OCI-LY3 (cell line): ENCODE data around the gene ZNF83.
"Not testable (repeated sequence)": the region's sequence is repeated elsewhere in the genome, so short reads cannot be mapped to it uniquely, and the experiment has no call there.

Experiments used
- H2AFZ ChIP-seq: fragments of 200-600, 300-600 bp; shearing (Covaris generic); 2 replicates; pipeline ENCODE4 v1.6.0; 2014; ENCODE audit warnings: antibody characterized with exemption, low read depth, low read length
- H3K27ac ChIP-seq: fragments of 200-600, 300-600 bp; sonication (generic); 2 replicates; pipeline ENCODE4 v1.5.1; 2014; ENCODE audit warnings: mild to moderate bottlenecking, low read length, moderate library complexity, mixed read lengths
- H3K27me3 ChIP-seq: fragments of 200-600, 300-600 bp; sonication (generic); 2 replicates; pipeline ENCODE4 v1.6.1; 2014; ENCODE audit warnings: low read depth, low read length, mixed read lengths
- H3K36me3 ChIP-seq: fragments of 200-600, 300-600 bp; sonication (generic); replicated peaks from 2 replicates; pipeline ENCODE3; 2014; ENCODE audit warnings: low read depth, low read length, mixed read lengths
- H3K4me1 ChIP-seq: fragments of 300-600, 200-600 bp; sonication (generic); 2 replicates; pipeline ENCODE4 v1.6.1; 2014; ENCODE audit warnings: low read length, mixed read lengths
- H3K4me2 ChIP-seq: fragments of 200-600, 300-600 bp; sonication (generic); 2 replicates; pipeline ENCODE4 v1.6.1; 2014; ENCODE audit warnings: low read length, mixed read lengths
- H3K4me3 ChIP-seq: fragments of 300-600, 200-600 bp; sonication (generic); 2 replicates; pipeline ENCODE4 v1.5.1; 2014; ENCODE audit warnings: antibody characterized with exemption, mild to moderate bottlenecking, low read length, moderate library complexity
- H3K79me2 ChIP-seq: fragments of 300-600, 200-600 bp; shearing (Covaris generic); 2 replicates; pipeline ENCODE4 v1.6.1; 2014; ENCODE audit warnings: mild to moderate bottlenecking, low read length, mixed read lengths
- H3K9ac ChIP-seq: fragments of 300-600, 200-600 bp; shearing (Covaris generic); 2 replicates; pipeline ENCODE4 v1.6.0; 2014; ENCODE audit warnings: mild to moderate bottlenecking, low read length, moderate library complexity
- H3K9me3 ChIP-seq: fragments of 200-600, 300-600 bp; shearing (Covaris generic); 2 replicates; pipeline ENCODE4 v1.6.1; 2014; ENCODE audit warnings: low read length, mixed read lengths; ENCODE audit not compliant: insufficient read depth
- H4K20me1 ChIP-seq: fragments of 200-600, 300-600 bp; sonication (generic); 2 replicates; pipeline ENCODE4 v1.6.1; 2016; ENCODE audit warnings: low read length, mixed read lengths; ENCODE audit not compliant: insufficient read depth
- EZH2phosphoT487 ChIP-seq: fragments of 200-600 bp; shearing (Covaris generic); IDR thresholded peaks from 2 replicates; pipeline ENCODE4 v1.6.1; 2018; ENCODE audit warnings: antibody characterized with exemption, mixed run types, low read depth
- TF ChIP-seq, protein P1 (sequence below): fragments of 200-600, 300-600 bp; sonication (generic); IDR thresholded peaks from 2 replicates; pipeline ENCODE4 v1.5.1; 2014; ENCODE audit warnings: antibody characterized with exemption, low read length, low read depth

The ZNF83 gene

DNA sequence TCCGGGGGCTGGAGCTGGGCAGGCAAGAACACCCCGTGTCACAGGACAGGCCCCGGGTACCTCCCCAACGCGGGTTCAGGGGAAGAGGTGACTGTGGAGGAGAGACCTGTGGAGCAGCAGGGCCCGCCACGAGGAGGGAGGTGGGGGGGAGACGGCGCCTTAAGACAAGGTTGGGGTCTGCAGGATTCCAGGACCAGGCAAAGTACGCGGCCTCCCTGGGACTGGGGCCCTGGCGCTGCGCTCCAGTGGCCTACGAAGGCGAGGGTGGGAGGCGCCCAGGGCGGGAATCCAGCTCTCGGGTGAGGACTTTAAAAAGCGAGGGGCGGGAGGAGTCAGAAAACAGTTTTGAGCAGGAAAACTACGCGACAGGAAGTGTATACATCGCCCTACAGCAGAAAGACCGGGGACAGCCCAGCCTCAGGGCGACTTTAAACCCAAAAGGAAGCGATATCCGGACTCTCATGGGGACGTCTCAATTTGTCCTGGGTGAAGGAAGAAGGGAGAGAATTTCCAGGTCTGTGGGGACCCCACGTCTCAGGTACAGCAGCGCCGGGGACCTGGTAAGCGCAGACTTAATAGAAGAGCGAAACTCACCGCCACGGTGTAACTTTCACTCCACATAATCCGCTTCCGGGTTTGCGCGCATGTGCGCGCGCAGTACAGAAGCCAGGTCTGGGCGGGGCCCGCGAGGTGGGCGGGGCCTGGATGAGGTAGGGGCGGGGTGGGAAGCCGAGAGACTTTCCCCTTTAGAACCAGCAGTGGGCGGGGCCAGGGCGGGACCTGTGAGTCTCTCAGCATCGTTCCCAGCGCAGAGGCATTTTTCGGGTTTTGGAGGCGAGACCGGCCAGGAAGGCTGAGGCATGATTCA is at the start of gene ZNF83:
TSS of gene ZNF83 (minus strand) at position 638 of the 868 bp plus-strand sequence.
- Histone ChIP-seq H3K27me3 (no peaks in the 10 kb centered on the region), H3K4me3 (peak within 1 kb of the TSS; percentile 83), H3K27ac (peak within 1 kb of the TSS; percentile 70), H3K9ac (peak within 1 kb of the TSS; percentile 95), H3K4me2 (peak within 1 kb of the TSS; percentile 92), H3K79me2 (peaks cover 11% of the 10 kb centered on the region), H2AFZ (peak within 1 kb of the TSS; percentile 67), H3K36me3 (peaks cover 3% of the 10 kb centered on the region), H3K4me1 (peaks cover 9% of the 10 kb centered on the region), H3K9me3 (no peaks in the 10 kb centered on the region), H4K20me1 (no peaks in the 10 kb centered on the region)
- no peak for TF ChIP-seq EZH2phosphoT487
- TF ChIP-seq, protein P1, sequence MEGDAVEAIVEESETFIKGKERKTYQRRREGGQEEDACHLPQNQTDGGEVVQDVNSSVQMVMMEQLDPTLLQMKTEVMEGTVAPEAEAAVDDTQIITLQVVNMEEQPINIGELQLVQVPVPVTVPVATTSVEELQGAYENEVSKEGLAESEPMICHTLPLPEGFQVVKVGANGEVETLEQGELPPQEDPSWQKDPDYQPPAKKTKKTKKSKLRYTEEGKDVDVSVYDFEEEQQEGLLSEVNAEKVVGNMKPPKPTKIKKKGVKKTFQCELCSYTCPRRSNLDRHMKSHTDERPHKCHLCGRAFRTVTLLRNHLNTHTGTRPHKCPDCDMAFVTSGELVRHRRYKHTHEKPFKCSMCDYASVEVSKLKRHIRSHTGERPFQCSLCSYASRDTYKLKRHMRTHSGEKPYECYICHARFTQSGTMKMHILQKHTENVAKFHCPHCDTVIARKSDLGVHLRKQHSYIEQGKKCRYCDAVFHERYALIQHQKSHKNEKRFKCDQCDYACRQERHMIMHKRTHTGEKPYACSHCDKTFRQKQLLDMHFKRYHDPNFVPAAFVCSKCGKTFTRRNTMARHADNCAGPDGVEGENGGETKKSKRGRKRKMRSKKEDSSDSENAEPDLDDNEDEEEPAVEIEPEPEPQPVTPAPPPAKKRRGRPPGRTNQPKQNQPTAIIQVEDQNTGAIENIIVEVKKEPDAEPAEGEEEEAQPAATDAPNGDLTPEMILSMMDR: no peak

DNA sequence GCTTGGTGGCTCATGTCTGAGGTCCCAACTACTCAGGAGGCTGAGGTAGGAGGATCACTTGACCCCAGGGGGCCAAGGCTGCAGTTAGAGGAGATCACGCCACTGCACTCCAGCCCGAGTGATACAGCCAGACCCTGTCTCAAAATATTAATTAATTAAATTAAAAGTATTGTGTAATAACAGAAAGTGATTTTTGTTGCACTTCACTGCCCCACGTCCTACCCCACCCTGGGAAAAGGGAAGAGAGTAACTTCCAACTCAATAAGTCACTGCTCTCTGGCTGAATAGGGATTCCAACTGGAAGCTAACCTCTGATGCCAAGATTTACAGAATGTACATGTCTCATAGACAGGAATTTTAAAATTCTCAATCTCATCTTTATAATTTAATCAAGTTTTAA is 49.5 kb upstream of the ZNF83 start:
- Histone ChIP-seq H3K4me3 (no peak overlapping the region), H2AFZ (no peak overlapping the region), H3K27me3 (no peaks in the 10 kb centered on the region), H3K9me3 (no peaks in the 10 kb centered on the region; the same call in 1 of the 2 replicates), H3K4me2 (no peak overlapping the region), H3K79me2 (peaks cover 23% of the 10 kb centered on the region), H3K9ac (no peak overlapping the region), H3K4me1 (peaks cover 24% of the 10 kb centered on the region), H4K20me1 (no peaks in the 10 kb centered on the region), H3K27ac (no peak overlapping the region), H3K36me3 (peaks cover 7% of the 10 kb centered on the region)
- no peak for TF ChIP-seq EZH2phosphoT487
- TF ChIP-seq, protein P1: no peak

DNA sequence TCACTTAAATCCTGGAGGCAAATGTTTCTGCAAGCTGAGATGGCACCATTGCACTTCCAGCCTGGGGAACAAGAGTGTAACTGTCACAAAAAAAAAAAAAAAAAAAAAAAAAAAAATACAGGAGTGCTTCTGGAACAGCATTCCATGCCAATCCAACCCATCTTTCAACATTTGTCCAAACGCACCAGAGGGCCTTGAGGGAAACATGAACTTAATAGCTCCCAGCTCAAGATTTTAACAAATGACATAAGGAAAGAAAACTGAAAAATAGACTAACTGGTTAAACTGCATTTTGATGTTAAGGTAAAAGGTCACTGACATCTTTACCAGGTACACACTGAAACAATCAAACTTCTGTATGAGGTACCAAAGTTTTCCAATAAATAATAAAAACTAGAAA is 47.7 kb upstream of the ZNF83 start:
- H3K4me2 ChIP-seq: no peak overlapping the region

DNA sequence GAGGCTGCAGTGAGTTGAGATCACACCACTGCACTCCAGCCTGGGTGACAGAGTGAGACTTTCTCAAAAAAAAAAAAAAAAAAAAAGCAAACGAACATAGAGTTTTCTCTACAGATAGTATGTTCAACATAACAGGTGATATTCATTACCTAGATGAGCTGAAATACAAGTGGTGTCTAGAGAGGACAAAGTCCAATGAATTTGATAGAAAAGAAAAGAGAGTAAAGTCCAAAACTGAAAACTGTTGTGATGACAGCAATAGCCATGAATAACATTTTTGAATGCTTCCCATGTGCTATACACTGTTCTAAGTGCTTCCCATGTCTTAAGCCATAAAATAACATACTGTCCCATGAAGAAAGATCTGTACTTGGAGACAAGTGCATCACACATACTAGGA is 43.1 kb upstream of the ZNF83 start:
- not testable (repeated sequence) for H2AFZ ChIP-seq, H4K20me1 ChIP-seq, H3K4me2 ChIP-seq, H3K9ac ChIP-seq, H3K4me1 ChIP-seq, H3K27ac ChIP-seq, H3K27me3 ChIP-seq, H3K9me3 ChIP-seq, H3K4me3 ChIP-seq
- Histone ChIP-seq H3K36me3 (peaks cover 19% of the 10 kb centered on the region), H3K79me2 (peaks cover 26% of the 10 kb centered on the region)

More for the DNA sequence above, 47.7 kb upstream of the ZNF83 start:
- no peak for TF ChIP-seq EZH2phosphoT487
- TF ChIP-seq, protein P1: no peak
- Histone ChIP-seq H4K20me1 (no peaks in the 10 kb centered on the region), H3K9ac (no peak overlapping the region), H3K79me2 (peaks cover 24% of the 10 kb centered on the region), H3K9me3 (no peaks in the 10 kb centered on the region), H3K27ac (no peak overlapping the region), H3K27me3 (no peaks in the 10 kb centered on the region), H3K36me3 (peaks cover 7% of the 10 kb centered on the region), H2AFZ (no peak overlapping the region), H3K4me3 (no peak overlapping the region), H3K4me1 (peaks cover 5% of the 10 kb centered on the region; the same call in 1 of the 2 replicates)
